PC-9 (cell line): Measurements from ENCODE around the gene LAP3.

Experiments
- EZH2 ChIP-seq: fragments of 200-600 bp; sonication (generic); IDR thresholded peaks from 2 replicates; pipeline ENCODE4 v1.8.0; 2017; ENCODE audit warnings: antibody characterized with exemption, low read depth
- TF ChIP-seq, protein P1 (sequence below): fragments of 200-600 bp; sonication (generic); conservative IDR thresholded peaks from 2 replicates; pipeline ENCODE4 v1.6.1; 2017; ENCODE audit warnings: mixed run types, antibody characterized with exemption, mild to moderate bottlenecking, moderate library complexity

- TF ChIP-seq, protein P1, sequence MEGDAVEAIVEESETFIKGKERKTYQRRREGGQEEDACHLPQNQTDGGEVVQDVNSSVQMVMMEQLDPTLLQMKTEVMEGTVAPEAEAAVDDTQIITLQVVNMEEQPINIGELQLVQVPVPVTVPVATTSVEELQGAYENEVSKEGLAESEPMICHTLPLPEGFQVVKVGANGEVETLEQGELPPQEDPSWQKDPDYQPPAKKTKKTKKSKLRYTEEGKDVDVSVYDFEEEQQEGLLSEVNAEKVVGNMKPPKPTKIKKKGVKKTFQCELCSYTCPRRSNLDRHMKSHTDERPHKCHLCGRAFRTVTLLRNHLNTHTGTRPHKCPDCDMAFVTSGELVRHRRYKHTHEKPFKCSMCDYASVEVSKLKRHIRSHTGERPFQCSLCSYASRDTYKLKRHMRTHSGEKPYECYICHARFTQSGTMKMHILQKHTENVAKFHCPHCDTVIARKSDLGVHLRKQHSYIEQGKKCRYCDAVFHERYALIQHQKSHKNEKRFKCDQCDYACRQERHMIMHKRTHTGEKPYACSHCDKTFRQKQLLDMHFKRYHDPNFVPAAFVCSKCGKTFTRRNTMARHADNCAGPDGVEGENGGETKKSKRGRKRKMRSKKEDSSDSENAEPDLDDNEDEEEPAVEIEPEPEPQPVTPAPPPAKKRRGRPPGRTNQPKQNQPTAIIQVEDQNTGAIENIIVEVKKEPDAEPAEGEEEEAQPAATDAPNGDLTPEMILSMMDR: no peak
- TF ChIP-seq EZH2: no peak
Measured at GRCh38 chr4:17589355-17589754, 12.4 kb downstream of the LAP3 start.
